Measurements from ENCODE around the gene CDR2L.

DNA sequence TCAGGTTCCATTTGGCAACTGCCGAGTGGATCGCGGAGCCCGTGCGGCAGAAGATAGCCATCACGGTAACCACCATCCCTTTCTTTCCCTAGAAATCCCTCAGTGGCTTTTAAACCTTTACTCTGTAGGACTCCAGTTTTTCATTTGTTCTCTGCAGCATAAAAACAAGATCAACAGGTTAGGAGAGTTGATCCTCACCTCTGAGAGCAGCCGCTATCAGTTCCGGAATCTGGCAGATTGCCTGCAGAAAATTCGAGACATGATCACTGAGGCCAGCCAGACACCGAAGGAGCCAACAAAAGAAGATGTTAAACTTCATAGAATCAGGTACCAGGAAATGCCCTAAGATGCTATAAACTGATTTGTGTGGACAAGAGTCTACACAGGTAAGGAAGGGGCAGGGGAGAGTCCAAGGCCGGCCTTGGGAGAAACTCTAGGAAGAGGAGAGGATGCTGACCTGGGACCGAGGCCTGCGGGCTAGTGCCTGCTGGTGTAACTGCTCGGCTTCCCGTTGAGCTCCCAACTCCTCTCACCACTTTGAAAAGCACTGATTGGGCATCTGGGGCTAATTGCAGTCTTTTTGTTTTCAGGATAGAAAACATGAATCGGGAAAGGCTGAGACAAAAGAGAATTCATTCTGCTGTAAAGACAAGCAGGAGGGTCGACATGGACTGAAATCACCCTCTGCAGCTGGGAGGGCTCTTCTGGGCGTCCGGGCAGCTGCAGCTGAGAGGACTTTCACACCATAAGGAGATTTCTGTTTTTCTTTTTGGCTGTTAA lies 33.1 kb downstream of the CDR2L start:
- TF ChIP-seq, protein P1, sequence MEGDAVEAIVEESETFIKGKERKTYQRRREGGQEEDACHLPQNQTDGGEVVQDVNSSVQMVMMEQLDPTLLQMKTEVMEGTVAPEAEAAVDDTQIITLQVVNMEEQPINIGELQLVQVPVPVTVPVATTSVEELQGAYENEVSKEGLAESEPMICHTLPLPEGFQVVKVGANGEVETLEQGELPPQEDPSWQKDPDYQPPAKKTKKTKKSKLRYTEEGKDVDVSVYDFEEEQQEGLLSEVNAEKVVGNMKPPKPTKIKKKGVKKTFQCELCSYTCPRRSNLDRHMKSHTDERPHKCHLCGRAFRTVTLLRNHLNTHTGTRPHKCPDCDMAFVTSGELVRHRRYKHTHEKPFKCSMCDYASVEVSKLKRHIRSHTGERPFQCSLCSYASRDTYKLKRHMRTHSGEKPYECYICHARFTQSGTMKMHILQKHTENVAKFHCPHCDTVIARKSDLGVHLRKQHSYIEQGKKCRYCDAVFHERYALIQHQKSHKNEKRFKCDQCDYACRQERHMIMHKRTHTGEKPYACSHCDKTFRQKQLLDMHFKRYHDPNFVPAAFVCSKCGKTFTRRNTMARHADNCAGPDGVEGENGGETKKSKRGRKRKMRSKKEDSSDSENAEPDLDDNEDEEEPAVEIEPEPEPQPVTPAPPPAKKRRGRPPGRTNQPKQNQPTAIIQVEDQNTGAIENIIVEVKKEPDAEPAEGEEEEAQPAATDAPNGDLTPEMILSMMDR (IDR thresholded peaks at IDR 0.05; ENCODE audit: low read depth, low read length, missing input control): no peak
- TF ChIP-seq RAD21 (IDR thresholded peaks at IDR 0.05) (no peak), EGR1 (IDR thresholded peaks at IDR 0.05; ENCODE audit: low read depth in 2 of 2) (no peak), JUND (IDR thresholded peaks at IDR 0.05) (no peak), SP1 (IDR thresholded peaks at IDR 0.05) (no peak), YY1 (IDR thresholded peaks at IDR 0.05) (no peak), HNF4G (IDR thresholded peaks at IDR 0.05) (no peak), RXRA (IDR thresholded peaks at IDR 0.05) (no peak), GABPA (IDR thresholded peaks at IDR 0.05 in 1 of 2, conservative IDR thresholded peaks at IDR 0.05 in 1 of 2) (no peak), NR2F2 (IDR thresholded peaks at IDR 0.05) (no peak)
- TF ChIP-seq, protein P2, sequence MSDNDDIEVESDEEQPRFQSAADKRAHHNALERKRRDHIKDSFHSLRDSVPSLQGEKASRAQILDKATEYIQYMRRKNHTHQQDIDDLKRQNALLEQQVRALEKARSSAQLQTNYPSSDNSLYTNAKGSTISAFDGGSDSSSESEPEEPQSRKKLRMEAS (IDR thresholded peaks at IDR 0.05): no peak
- TF ChIP-seq, protein P3, sequence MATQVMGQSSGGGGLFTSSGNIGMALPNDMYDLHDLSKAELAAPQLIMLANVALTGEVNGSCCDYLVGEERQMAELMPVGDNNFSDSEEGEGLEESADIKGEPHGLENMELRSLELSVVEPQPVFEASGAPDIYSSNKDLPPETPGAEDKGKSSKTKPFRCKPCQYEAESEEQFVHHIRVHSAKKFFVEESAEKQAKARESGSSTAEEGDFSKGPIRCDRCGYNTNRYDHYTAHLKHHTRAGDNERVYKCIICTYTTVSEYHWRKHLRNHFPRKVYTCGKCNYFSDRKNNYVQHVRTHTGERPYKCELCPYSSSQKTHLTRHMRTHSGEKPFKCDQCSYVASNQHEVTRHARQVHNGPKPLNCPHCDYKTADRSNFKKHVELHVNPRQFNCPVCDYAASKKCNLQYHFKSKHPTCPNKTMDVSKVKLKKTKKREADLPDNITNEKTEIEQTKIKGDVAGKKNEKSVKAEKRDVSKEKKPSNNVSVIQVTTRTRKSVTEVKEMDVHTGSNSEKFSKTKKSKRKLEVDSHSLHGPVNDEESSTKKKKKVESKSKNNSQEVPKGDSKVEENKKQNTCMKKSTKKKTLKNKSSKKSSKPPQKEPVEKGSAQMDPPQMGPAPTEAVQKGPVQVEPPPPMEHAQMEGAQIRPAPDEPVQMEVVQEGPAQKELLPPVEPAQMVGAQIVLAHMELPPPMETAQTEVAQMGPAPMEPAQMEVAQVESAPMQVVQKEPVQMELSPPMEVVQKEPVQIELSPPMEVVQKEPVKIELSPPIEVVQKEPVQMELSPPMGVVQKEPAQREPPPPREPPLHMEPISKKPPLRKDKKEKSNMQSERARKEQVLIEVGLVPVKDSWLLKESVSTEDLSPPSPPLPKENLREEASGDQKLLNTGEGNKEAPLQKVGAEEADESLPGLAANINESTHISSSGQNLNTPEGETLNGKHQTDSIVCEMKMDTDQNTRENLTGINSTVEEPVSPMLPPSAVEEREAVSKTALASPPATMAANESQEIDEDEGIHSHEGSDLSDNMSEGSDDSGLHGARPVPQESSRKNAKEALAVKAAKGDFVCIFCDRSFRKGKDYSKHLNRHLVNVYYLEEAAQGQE (IDR thresholded peaks at IDR 0.05): no peak
- TF ChIP-seq, protein P4, sequence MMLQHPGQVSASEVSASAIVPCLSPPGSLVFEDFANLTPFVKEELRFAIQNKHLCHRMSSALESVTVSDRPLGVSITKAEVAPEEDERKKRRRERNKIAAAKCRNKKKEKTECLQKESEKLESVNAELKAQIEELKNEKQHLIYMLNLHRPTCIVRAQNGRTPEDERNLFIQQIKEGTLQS (IDR thresholded peaks at IDR 0.05): no peak
- TF ChIP-seq, protein P5, sequence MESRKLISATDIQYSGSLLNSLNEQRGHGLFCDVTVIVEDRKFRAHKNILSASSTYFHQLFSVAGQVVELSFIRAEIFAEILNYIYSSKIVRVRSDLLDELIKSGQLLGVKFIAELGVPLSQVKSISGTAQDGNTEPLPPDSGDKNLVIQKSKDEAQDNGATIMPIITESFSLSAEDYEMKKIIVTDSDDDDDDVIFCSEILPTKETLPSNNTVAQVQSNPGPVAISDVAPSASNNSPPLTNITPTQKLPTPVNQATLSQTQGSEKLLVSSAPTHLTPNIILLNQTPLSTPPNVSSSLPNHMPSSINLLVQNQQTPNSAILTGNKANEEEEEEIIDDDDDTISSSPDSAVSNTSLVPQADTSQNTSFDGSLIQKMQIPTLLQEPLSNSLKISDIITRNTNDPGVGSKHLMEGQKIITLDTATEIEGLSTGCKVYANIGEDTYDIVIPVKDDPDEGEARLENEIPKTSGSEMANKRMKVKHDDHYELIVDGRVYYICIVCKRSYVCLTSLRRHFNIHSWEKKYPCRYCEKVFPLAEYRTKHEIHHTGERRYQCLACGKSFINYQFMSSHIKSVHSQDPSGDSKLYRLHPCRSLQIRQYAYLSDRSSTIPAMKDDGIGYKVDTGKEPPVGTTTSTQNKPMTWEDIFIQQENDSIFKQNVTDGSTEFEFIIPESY (IDR thresholded peaks at IDR 0.05): no peak
